AG09309 (cell line): ENCODE data around the gene ALOXE3.
A peak's percentile ranks its signal among the peaks of the same experiment; 100 is the strongest.

ENCODE experiments used
- DNase-seq: peaks from one replicate; pipeline ENCODE4 v3.0.0-alpha.2; 2010; ENCODE audit warnings: low read depth
- H3K4me3 ChIP-seq: 2 replicates; pipeline ENCODE4 v1.5.1; 2011; ENCODE audit warnings: mild to moderate bottlenecking, low read depth, low read length, moderate library complexity; ENCODE audit not compliant: control insufficient read depth
- TF ChIP-seq, protein P1 (sequence below): IDR thresholded peaks from 2 replicates; pipeline ENCODE4 v1.5.1; 2011; ENCODE audit warnings: mild to moderate bottlenecking, low read depth, low read length, inconsistent platforms; ENCODE audit not compliant: insufficient read depth, control insufficient read depth; ENCODE audit errors: missing control alignments

The ALOXE3 gene

DNA sequence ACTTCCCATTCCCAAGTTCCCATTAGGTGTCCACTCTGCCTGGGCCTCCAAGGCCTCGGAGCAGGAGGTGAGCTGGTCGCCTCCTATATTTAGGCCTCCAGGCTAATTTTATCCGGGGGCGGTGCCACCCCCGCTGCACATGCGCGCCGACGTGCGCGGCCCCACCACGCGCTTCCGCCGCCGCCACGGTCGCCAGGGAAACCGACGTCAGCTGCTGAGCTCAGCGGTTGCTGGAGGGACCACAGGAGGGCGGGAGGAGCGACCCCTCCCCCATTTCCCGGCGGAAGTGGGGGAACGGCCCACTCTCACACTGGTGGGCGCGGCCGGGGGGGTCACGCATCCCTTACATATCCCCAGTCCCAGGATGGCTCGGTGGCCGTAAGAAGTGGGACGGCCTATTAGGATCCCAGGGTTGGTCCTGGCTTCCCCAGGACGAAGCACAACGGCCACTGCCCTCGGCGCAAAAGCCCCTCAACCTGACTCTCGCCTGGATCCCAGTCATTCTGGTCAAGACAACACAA lies 32.9 kb upstream of the ALOXE3 start:
- peak; percentile 57 for DNase-seq
- TF ChIP-seq, protein P1, sequence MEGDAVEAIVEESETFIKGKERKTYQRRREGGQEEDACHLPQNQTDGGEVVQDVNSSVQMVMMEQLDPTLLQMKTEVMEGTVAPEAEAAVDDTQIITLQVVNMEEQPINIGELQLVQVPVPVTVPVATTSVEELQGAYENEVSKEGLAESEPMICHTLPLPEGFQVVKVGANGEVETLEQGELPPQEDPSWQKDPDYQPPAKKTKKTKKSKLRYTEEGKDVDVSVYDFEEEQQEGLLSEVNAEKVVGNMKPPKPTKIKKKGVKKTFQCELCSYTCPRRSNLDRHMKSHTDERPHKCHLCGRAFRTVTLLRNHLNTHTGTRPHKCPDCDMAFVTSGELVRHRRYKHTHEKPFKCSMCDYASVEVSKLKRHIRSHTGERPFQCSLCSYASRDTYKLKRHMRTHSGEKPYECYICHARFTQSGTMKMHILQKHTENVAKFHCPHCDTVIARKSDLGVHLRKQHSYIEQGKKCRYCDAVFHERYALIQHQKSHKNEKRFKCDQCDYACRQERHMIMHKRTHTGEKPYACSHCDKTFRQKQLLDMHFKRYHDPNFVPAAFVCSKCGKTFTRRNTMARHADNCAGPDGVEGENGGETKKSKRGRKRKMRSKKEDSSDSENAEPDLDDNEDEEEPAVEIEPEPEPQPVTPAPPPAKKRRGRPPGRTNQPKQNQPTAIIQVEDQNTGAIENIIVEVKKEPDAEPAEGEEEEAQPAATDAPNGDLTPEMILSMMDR: no peak

DNA sequence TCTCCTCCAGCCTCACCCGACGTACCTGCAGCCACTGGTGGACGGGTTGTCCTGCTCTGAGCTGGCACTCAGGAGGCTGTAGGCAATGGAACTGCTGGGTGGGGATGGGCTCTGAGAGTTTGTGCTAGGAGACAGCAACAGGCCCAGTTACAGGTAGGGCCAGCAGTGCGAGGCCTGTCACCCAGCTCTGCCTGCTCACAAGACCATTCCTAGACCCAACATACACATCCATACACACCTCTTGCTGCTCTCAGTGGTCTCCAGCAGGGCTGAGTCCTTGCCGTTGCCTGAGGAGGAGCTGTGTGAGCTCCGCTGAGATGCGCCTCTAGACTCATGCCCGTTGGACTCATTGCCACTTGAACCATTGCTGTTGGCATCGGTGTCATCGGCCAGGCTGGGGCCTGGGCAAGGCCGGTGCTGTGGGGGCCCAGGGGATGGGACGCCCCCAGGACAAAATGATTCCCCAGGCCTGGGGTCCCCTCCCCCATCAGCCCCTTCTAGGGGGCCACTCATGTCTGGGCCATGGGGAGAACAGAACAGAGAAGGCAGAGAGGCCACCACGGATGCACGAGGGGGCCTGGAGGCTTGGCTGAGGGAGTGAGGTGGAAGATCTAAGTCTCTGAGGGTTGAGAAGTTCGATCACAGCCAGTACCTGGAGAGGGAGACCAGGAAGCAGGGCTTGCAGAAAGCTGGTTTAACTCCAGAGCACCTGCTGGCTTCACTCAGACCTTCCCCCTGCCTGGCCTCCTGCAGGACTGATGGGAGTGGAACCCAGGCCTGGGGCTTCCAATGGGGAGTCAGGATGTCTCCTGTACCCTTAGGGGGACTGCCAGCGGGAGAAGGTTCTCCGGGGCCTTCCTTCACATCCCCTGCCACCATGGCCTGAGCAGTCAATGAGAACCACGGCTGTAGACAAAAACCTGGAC lies 32.1 kb upstream of the ALOXE3 start:
- H3K4me3 ChIP-seq: peak overlapping the region; percentile 75
- TF ChIP-seq, protein P1: no peak
- no peak for DNase-seq

More for the DNA sequence above, 32.9 kb upstream of the ALOXE3 start:
- H3K4me3 ChIP-seq: peak overlapping the region; percentile 75

DNA sequence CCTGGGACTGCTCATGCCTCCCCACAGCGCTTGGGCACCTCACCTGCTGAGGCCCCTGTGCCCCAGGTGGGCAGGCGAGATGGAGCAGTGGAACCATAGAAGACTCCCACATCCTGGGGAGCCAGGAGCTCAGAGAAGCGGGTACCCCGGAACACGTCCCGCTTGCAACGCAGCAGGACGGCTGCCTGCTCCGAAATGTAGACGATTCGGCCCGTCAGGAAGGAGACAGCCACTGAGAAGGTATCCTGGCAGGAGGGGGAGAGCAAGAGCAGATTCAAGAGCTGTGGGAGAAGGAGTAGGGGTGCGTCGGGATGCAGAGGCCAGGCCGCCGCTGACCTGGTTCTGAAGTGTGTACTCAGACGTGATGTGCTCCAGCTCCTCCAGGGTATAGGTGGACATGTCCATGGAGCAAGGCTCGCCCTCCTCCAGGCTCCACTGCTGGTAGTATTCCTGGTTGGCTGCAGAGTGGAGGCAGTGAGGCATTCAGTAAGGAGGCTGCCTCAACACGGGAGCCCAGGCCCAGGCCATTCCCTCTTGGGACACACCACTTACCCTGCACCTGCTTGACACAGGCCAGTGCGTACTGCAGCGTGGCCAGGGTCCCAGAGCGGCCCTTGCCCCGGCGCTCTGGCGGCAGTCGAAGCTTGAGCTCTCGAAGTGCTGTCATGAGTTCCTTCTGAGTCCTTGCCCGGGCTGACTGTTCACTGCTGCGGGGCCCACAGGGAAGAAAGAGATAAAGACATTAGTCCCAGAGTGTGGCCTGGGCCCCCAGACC lies 31.3 kb upstream of the ALOXE3 start:
- no peak overlapping the region for H3K4me3 ChIP-seq
- TF ChIP-seq, protein P1: no peak
- DNase-seq: no peak

DNA sequence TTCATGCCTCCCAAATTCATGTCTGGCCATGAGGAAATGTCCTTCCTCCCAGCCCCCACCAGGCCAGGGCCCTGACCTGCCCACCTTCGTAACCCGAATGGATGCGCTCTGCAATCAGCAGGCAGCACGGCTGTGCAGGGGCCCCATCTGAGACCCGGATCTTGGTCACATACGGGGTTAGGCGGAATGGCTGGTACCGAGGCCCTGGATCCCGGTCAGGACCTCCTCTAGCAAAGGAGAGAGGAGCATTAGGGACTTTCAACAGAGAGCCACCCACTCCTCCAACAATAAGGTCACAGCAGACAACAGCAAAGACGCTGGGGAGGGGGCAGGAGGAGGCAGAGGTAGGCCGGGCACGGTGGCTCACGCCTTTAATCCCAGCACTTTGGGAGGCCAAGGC lies 30.2 kb upstream of the ALOXE3 start:
- TF ChIP-seq, protein P1: no peak
- no peak for DNase-seq

DNA sequence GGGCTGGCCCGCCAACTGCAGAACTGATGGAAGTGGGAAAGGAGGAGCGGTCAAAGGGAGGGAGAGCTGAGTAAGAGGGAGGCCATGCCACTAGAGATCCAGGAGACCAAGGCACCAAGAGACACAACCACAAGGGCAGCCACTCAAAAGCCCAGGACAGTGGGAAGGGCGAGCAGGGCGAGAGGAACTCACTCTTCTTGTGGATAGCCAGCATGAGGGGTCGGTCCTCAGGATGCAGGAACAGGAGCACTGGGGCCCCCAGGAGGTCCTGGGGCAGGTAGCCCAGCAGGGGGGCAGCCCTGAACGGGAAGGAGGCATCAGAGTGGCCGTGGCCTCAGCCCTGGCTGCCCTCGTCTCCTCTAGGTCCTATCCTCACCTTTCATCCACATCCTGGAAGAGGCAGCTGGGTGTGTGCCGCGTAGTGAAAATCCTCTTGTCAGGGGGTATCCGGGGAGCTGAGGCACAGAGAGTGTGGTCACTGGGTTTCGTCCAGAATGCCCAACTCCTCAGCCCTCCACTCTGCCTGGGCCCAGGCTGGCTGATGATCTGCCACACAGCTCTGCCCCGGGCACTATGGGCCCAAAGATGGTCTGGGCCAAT lies 29.6 kb upstream of the ALOXE3 start:
- TF ChIP-seq, protein P1: no peak
- no peak overlapping the region for H3K4me3 ChIP-seq
- no peak for DNase-seq

More for the DNA sequence above, 30.2 kb upstream of the ALOXE3 start:
- H3K4me3 ChIP-seq: no peak overlapping the region

DNA sequence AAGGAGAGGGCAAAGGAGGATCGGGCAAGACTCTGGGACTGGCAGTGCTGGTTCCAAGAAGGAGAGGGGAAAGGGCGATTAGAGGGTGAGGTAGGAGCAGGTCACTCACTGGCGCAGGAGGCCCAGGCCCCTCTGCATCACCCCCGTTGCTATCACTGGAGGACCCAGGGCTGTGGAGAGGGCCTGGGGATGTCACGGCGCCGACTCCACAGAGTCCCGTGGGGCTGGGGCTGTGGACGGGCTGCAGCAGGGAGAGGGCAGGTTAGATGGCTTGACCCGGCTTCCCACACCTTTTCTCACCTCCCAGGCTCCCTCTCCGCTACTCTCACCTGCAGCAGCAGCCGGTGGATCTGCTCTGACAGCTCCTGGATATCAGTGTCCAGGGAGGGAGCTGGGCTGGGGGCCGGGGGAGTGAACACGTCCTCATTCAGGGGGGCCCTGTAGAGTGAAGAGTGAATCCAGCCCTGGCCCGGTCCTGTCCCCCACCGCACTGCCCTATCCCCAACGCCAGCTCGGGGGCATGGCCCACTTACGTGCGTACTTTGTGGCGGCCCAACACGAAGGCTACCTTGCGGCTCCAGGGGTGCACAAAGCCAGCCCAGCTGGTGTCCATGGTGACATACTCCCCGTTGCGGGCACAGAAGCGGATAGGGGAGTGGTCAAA lies 29.0 kb upstream of the ALOXE3 start:
- TF ChIP-seq, protein P1: no peak
- no peak for DNase-seq
- H3K4me3 ChIP-seq: no peak overlapping the region
